Ascending aorta (tissue), 2 donors: ENCODE measurements around the gene U2AF1. TPM values are rescaled to one million over a fixed set of nuclear protein-coding genes. Genes with fewer than 3 reads are reported as not detected.
"Not testable (repeated sequence)": the region's sequence is repeated elsewhere in the genome, so short reads cannot be mapped to it uniquely, and the experiment has no call there.

Experiments used
- DNase-seq, 2 donors: peaks; one replicate each; pipeline ENCODE4 v3.0.0-alpha.2; 2019; ENCODE audit warnings: low spot score in 2 of 2
- H3K27ac ChIP-seq, 2 donors: fragments of 200-600 bp; sonication (generic); one replicate each; pipeline ENCODE4 v1.5.1; 2016 to 2017; ENCODE audit warnings: mild to moderate bottlenecking in 1 of 2
- H3K27me3 ChIP-seq: fragments of 200-600 bp; sonication (generic); one replicate; pipeline ENCODE4 v1.5.1; 2017
- H3K36me3 ChIP-seq, 2 donors: fragments of 200-600 bp; sonication (generic); one replicate each; pipeline ENCODE4 v1.5.1; 2016
- H3K4me1 ChIP-seq, 2 donors: fragments of 200-600 bp; sonication (generic); one replicate each; pipeline ENCODE4 v1.5.1; 2016 to 2017; ENCODE audit warnings: mild to moderate bottlenecking in 1 of 2
- H3K4me3 ChIP-seq, 2 donors: fragments of 200-600 bp; sonication (generic); one replicate each; pipeline ENCODE4 v1.5.1; 2016 to 2017; ENCODE audit warnings: mild to moderate bottlenecking in 1 of 2
- H3K9me3 ChIP-seq, 2 donors: fragments of 200-600 bp; sonication (generic); one replicate each; pipeline ENCODE4 v1.5.1; 2016
- intact Hi-C: fragments of 100-400 bp; cut with DNase I; formaldehyde crosslinking; loops from one replicate; pipeline ENCODE4 v1.15.1; 2023
- total RNA-seq: library from RNA; depleted of rRNA; stranded (reverse); fragments of >200 nt; gene quantifications from one replicate; pipeline ENCODE4 v1.1.0, GENCODE V29; 2016

The U2AF1 gene
- total RNA-seq, 1 donor from 2014 or later = 12.9 TPM

DNA sequence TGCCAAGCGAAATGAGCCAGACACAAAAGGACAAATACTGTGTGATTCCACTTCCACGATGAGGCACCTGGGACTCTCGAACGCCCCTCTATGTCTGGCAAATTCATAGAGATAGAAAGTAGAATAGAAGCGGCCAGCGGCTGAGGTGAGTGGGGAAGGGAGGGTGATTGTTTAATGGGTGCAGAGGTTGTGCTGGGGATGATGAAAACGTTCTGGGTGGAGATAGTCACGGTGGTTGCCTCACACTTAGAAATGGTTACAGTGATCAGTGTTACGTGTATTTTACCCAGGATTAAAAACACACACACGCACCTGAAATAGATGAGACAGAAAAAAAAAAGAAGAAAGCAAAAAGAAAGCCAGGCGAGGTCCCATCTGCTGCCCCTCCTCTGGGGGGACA, 34.6 kb downstream of the U2AF1 start:
- H3K9me3 ChIP-seq, H3K4me1 ChIP-seq, DNase-seq, intact Hi-C loops, H3K27me3 ChIP-seq, H3K4me3 ChIP-seq, H3K27ac ChIP-seq, H3K36me3 ChIP-seq: not testable (repeated sequence)

DNA sequence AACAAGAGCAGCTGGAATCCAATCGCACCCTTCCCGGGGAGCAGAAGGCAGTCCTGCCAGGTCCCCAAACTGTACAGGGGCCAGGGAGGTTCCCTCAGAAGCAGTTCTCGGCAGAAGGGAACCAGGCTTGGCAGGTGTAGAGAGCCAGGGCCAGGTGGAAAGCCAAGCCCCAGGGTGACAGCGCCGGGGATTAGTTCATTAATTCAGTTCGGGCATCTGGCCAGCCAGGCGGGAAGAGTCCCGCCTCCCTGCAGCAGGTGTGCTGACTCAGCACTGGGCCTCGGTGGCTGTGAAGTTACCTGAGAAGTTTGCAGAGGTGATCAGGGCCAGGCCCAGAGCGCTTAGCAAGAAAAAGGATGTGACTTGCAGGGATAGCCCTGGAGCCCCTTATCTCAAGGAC, 37.7 kb downstream of the U2AF1 start:
- DNase-seq, H3K4me1 ChIP-seq, H3K9me3 ChIP-seq, H3K27me3 ChIP-seq, intact Hi-C loops, H3K36me3 ChIP-seq, H3K4me3 ChIP-seq, H3K27ac ChIP-seq: not testable (repeated sequence)

DNA sequence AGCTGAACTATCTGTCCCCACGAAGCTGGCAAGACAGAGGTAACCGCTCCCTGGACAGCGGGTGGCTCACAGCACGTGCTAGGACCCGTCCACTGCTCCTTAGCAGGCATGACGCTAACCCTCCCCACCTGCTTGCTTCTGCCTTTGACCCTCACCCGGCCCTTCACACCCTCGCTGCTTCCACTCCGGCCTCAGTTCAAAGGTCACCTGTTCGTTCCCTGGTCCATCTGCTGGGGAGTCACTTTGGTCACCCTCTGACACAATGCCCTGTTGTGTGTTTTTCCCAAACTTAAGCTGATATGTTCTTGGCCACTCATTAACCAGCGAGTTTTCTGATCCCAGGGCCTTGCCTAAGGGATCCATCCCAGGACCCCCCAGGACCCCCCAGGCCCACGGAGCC, 39.3 kb downstream of the U2AF1 start:
- H3K9me3 ChIP-seq, H3K27me3 ChIP-seq, H3K4me1 ChIP-seq, H3K36me3 ChIP-seq, H3K27ac ChIP-seq, DNase-seq, H3K4me3 ChIP-seq, intact Hi-C loops: not testable (repeated sequence)

DNA sequence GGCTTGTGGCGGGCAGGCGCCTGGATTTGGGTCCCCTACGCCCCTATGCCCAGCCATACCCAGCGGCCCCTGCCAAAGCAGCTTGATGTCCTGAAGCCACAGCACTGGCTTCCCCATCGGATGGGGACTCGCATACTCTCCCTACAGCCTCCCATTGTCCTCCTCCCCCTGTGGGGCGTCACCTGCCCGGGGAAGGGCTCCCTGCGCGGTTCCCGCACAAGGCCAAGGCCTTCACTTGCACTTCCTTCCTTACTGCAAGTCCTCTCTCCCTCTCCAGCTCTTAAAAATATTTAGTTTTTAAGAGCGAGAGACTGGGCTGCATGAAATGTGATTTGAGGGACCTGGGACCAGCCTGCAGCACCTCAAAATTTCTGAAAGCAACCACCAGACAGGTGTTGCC, 40.7 kb downstream of the U2AF1 start:
- H3K36me3 ChIP-seq, H3K4me1 ChIP-seq, H3K4me3 ChIP-seq, DNase-seq, H3K27me3 ChIP-seq, H3K9me3 ChIP-seq, H3K27ac ChIP-seq, intact Hi-C loops: not testable (repeated sequence)

DNA sequence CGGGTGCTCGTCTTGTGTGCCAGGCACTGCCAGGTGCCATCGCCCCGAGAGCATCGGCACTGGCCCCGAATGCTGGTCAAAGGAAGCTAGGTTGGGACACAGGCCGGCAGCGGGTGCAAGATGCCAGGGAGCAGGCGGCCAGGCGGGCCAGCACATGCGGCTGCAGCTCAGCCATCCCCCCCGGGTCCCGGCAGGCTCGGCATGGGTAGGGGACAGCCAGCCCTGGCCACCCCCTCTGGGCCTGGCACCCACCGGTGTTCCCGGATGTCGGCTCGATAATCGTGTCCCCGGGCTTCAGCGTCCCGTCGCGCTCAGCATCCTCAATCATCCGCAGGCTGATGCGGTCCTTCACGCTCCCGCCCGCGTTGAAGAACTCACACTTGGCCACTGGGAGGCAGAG, 41.4 kb downstream of the U2AF1 start:
- H3K4me1 ChIP-seq, H3K4me3 ChIP-seq, H3K27ac ChIP-seq, H3K9me3 ChIP-seq, intact Hi-C loops, DNase-seq, H3K36me3 ChIP-seq, H3K27me3 ChIP-seq: not testable (repeated sequence)

DNA sequence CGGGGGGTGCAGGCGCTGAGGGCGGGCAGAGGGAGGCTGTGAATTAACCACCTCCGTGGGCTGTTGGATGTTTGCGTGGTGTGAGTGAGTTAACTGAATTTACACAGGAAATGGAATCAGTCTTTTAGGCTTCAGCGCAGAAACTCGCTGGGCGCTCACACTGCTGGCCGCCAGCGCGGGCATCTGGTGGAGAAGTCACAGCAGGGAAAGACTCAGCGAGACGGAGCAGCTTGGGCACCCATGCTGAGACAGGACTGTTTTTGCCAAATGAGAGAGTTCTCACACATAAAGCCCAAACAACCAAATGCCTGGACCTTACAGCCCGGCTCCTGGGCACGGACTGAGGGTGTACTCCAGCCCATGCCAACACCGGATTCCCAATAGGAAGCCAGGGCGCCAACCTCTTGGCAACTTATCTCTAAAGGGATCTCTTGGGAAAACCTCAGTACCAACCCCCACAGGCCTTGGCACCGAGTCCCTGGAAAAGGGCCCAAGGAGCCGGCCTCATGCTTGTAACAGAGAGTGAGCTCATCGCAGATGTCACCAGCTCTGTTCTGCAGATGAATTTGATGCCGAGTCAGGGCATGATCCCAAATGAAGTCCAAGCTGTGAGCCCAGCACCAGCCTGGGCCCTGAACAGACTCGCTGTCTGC, 43.0 kb downstream of the U2AF1 start:
- H3K27ac ChIP-seq, intact Hi-C loops: not testable (repeated sequence)

DNA sequence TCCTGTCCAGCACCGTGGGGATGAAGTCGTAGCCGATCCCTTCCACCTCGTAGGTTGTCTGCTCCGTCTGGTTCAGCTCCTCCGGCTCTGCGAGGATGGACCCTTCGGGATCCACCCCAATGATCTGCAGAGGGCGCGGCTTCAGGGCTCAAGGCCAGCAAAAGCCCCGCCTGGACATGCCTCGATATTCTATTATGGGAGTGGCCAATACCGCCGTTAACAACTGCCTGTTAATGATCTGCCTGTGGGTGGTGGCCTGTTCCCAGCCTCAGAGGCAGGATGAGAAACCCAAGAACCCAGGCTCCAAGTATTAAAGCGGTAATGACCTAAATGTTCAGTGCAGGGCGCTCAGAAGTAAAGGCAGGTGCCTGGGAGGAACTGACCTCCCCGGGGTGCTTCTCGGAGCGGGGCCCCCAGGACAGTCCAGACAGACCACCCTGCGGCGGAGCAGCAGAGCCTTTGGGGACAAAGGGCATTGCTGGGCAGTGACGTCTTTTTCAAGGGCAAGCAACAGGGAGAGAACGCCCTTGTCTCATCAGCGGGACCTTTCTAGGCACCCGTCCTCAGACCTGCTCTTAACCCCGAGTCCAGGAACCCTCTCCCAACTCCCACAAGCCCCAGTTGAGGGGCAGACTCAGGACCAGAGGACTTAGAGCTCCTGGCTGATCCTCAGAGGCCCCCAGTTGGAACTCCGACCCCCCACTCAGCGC, 44.3 kb downstream of the U2AF1 start:
- DNase-seq, H3K27ac ChIP-seq, H3K4me1 ChIP-seq, intact Hi-C loops, H3K9me3 ChIP-seq, H3K4me3 ChIP-seq, H3K36me3 ChIP-seq, H3K27me3 ChIP-seq: not testable (repeated sequence)

More for the DNA sequence above, 43.0 kb downstream of the U2AF1 start:
- not testable (repeated sequence) for DNase-seq, H3K9me3 ChIP-seq, H3K4me1 ChIP-seq, H3K36me3 ChIP-seq, H3K4me3 ChIP-seq, H3K27me3 ChIP-seq

DNA sequence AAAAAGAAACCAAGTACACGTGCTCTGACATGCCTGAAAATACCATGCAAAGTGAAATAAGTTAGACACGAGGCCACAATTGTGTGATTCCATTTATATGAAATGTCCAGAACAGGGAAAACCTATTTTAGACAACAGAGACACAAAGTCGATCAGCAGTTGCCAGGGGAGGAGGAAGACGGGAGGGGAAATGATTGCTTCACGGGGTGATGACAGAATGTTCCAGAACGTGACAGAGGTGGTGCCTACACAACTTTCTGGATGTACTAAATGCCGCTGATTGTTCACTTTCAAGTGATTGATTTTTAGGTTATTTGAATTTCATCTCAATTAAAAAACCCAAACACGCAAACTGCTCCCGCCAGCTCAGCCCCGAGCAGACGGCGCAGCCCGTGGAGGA, 54.3 kb downstream of the U2AF1 start:
- H3K9me3 ChIP-seq, H3K27me3 ChIP-seq, H3K4me3 ChIP-seq, H3K36me3 ChIP-seq, H3K27ac ChIP-seq, H3K4me1 ChIP-seq, DNase-seq, intact Hi-C loops: not testable (repeated sequence)

DNA sequence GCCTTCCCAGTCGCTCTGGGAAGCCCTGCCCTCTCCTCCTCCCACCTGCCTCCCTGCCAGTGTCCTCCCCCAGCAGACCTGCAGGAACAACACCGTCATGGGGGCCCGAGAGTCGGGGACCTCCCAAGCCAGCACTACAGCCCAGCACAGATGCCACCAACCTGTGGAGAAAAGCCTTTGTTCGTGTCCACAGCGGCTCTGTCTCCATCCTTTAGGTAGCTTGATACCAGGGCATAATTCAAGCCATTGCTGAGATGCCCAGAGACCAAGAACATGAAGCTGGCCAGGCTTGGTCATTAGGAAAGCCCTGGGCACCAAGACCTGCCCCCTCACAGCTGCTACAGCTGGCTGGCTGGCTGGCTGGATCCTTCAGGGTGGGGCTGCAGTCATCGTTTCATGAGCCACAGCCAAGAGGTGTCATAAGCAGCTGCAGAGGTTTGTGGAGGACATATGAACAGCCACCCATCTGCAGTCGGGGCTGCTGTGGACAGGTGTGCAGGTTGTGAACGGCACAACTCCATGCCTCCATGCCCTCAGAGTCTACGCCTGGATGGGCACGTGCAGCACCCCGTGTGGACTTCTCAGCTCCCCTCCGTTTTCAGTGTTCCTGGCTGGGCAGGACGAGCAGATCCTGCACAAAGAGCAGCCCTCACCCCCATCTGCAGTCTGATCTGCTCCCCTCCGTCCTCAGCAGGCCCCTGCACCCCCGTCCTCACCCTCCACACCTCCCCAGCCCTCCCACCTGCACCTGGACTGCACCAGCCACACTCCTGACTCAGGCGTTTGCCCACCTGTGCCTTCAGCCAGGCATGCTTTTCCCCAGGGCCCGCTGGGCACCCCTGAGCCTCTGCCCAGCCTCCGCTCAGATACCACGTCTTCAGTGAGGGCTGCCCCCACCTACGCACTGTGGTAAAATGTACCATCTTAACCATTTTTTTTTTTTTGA, 61.2 kb downstream of the U2AF1 start:
- DNase-seq, H3K4me3 ChIP-seq, H3K9me3 ChIP-seq, H3K27ac ChIP-seq, H3K27me3 ChIP-seq, H3K4me1 ChIP-seq, intact Hi-C loops, H3K36me3 ChIP-seq: not testable (repeated sequence)

DNA sequence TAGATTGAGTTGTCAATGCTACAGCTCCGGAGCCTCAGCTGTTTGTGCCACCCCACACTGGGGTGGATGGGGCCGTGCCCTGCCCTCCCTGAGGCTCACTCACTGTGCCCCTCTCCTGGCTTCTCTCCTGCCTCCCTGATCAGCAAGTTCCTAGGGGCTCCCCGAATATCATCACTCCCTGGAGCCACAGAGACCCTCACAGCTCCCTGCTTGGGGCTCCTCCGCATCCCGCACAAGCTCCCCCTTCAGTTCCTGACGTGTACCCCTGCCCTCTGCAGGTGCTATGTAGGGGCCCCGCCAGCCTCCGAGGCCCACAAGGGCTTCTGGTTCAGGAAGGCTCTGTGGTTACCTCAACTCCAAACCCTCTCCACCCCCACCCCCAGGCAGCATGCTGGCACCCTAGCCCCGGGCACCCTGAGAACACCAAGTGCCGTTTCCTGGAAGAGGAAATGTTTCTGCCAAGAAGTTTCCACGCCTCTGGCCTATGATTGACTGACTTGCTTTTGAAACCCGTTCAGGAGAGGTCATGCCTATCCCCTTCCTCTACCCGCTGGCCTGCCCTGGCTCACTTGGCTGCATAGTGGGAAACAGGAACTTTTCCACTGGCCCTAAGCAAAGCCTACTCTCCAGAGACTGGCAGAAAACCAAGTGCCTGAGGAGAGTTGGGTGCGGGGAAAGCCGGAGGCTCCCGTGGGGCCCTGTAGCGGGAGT, 62.0 kb downstream of the U2AF1 start:
- DNase-seq, H3K27me3 ChIP-seq, H3K4me1 ChIP-seq, H3K36me3 ChIP-seq, H3K9me3 ChIP-seq, H3K4me3 ChIP-seq, intact Hi-C loops, H3K27ac ChIP-seq: not testable (repeated sequence)

DNA sequence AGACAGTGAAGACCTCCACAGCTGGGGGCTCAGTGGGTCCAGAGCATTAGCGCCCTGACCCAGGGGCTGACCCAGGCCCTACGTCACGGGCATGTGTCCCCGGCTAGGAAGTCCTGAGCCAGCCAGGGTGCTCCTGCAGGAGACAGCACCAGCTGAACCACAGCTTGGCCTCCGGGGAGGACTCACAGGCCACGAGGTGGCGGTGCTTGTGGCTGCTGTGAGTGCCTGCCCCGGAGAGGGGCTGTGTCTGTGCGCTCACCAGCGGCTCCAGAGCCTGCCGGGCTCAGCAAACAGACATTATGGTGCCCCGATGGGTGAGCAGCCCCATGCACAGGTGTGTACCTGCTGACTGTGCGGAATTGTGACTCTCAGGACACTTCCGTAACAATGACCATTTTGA, 62.8 kb downstream of the U2AF1 start:
- H3K4me3 ChIP-seq, H3K27me3 ChIP-seq, H3K27ac ChIP-seq, H3K9me3 ChIP-seq, H3K36me3 ChIP-seq, H3K4me1 ChIP-seq, DNase-seq, intact Hi-C loops: not testable (repeated sequence)

DNA sequence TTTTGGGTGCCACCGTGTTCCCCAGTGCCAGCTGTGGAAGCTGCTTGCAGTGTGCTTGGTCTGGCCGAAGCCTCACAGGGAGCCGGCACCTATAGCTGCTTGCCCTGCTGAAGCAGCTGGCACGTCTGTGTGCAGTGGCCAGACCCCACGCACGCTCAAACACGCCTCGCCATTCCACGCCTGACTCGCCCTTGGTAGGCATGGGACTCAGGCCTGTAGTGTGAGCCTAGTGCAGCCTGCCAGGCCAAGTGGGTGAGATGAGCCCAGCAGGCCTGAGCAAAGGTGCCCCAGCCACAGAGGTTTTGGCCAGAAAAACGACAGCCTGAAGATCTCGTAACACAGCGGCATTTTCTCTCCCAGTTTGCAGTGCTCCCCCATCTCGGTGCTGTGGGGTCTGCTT, 64.1 kb downstream of the U2AF1 start:
- H3K9me3 ChIP-seq, H3K36me3 ChIP-seq, intact Hi-C loops, H3K27ac ChIP-seq, H3K27me3 ChIP-seq, H3K4me1 ChIP-seq, H3K4me3 ChIP-seq, DNase-seq: not testable (repeated sequence)
